Measurements from ENCODE around the gene GP1BB. TPM values are rescaled to one million over a fixed set of nuclear protein-coding genes. Genes with fewer than 3 reads are reported as not detected.

The GP1BB gene
- total RNA-seq, 2 donors from 2014 or later: 0.48 to 0.62 TPM

DNA sequence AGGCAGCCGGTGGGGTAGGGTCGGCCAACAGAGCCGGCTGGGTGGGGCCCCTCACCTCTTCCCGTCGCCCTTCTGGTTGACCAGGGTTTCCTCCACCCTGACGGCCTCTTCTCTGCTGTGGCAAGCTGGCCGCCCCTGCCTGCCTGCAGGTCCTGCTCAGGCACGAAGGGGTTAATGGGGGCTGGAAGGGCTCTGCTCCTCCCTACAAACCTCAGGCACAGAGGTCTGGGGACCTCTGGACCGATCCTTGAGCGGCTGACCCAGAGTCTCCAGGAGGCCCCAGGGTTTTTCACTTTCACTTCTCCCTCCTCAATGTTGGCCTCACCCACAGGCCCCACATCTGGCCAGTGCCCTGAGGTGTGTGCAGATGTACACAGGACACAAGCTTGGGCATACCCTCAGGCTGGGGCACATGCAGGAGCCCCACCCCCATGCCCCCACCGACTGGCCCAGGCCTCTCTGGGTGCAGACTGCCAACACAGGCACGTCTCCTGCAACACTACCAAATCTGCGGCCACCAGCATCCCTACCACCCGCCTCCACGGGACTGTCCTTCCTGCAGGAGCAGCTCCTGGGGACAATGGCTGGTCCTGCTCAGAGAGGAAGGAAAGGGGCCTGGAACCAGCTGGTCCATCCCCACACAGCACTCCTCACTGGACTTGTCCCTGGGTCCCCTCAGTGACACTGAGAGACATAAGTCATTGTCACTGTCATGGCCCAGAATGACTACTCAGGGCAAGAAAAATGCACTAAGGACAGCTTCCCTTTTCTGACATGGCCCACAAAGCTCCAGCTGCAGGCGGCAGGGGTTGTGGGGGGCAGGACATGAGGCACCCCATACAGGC, 34.0 kb downstream of the GP1BB start:
- Histone ChIP-seq H3K27me3 (ENCODE audit: control insufficient read depth, insufficient read depth, low read length, poor library complexity, severe bottlenecking) (peaks cover 95% of the 10 kb centered on the region), H3K9ac (ENCODE audit: extremely low read depth, low read length, poor library complexity, severe bottlenecking) (no peak overlapping the region), H3K36me3 (ENCODE audit: control insufficient read depth, insufficient read depth, low read length) (no peaks in the 10 kb centered on the region), H3K4me1 (ENCODE audit: control insufficient read depth, insufficient read depth, low read length) (no peaks in the 10 kb centered on the region), H3K4me3 (ENCODE audit: low read length) (no peak overlapping the region), H3K27ac (ENCODE audit: low read depth, low read length) (no peak overlapping the region), H3K9me3 (ENCODE audit: control insufficient read depth, low read length) (no peaks in the 10 kb centered on the region)
- no peak overlapping the region for H3K4me3 Mint-ChIP-seq
- TF ChIP-seq, protein P1, sequence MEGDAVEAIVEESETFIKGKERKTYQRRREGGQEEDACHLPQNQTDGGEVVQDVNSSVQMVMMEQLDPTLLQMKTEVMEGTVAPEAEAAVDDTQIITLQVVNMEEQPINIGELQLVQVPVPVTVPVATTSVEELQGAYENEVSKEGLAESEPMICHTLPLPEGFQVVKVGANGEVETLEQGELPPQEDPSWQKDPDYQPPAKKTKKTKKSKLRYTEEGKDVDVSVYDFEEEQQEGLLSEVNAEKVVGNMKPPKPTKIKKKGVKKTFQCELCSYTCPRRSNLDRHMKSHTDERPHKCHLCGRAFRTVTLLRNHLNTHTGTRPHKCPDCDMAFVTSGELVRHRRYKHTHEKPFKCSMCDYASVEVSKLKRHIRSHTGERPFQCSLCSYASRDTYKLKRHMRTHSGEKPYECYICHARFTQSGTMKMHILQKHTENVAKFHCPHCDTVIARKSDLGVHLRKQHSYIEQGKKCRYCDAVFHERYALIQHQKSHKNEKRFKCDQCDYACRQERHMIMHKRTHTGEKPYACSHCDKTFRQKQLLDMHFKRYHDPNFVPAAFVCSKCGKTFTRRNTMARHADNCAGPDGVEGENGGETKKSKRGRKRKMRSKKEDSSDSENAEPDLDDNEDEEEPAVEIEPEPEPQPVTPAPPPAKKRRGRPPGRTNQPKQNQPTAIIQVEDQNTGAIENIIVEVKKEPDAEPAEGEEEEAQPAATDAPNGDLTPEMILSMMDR (conservative IDR thresholded peaks at IDR 0.05): no peak
- peaks cover 89% of the 10 kb centered on the region for H3K27me3 Mint-ChIP-seq (ENCODE audit: insufficient read depth)
- H3K9me3 Mint-ChIP-seq: no peaks in the 10 kb centered on the region
- DNase-seq: peak; percentile 71
- H3K4me1 Mint-ChIP-seq: peaks cover 15% of the 10 kb centered on the region
- H3K36me3 Mint-ChIP-seq (ENCODE audit: low read depth): no peaks in the 10 kb centered on the region
- 26 to 29% methylated on average over 9 to 16 of the region's 16 CpGs for WGBS, 2 experiments (ENCODE audit: insufficient coverage in 1 of 2, insufficient read length in 1 of 2)
- H3K27ac Mint-ChIP-seq: no peak overlapping the region

DNA sequence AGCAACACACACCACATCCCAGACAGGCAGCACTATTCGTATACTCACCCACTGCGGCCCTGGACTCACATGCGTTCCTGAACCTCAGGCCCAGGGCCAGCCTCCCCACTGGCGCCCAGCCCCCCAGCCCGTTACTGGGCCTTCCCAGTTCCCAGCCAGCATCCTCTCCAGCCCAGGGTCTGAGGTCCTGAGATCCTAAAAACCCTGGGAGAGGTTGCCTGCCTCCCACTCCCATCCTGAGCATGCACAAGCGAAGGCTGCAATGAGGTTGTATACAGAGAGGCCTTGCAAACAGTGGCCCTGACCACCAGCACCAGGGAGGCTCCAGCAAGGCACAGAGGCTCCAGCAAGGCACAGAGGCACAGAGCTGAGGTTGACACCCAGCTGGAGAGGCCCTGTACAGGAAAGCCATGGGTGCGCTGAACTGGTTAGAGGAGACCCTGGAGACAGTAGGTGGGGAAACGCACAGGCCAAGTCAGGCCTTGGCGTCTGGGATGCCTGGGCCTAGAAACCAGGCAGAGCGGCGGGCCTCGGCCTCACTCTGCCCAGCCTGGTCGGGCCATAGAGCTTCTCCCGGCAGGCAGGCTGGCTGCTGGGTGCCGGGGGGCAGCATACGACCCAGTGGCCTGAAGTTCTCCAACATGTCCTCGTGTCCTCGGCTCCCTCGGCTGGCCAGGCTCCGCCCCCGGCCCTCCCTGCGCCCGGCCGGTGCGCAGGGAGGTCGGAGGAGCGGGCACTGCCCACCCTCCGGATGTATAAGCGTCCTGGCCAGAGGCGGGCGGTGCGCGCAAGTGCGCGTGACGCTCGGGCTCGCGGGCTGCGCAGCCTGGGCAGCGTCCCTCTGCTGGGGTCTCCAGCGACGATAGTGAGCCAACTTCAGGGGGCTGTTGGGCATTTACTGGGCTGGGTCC, 34.9 kb downstream of the GP1BB start:
- Histone ChIP-seq H3K4me3 (ENCODE audit: low read length) (no peak overlapping the region), H3K9ac (ENCODE audit: extremely low read depth, low read length, poor library complexity, severe bottlenecking) (no peak overlapping the region), H3K27me3 (ENCODE audit: control insufficient read depth, insufficient read depth, low read length, poor library complexity, severe bottlenecking) (peaks cover 95% of the 10 kb centered on the region), H3K9me3 (ENCODE audit: control insufficient read depth, low read length) (no peaks in the 10 kb centered on the region), H3K4me1 (ENCODE audit: control insufficient read depth, insufficient read depth, low read length) (no peaks in the 10 kb centered on the region), H3K36me3 (ENCODE audit: control insufficient read depth, insufficient read depth, low read length) (no peaks in the 10 kb centered on the region), H3K27ac (ENCODE audit: low read depth, low read length) (no peak overlapping the region)
- peaks cover 15% of the 10 kb centered on the region for H3K4me1 Mint-ChIP-seq
- peak; percentile 62 for DNase-seq
- no peaks in the 10 kb centered on the region for H3K36me3 Mint-ChIP-seq (ENCODE audit: low read depth)
- TF ChIP-seq, protein P1 (conservative IDR thresholded peaks at IDR 0.05): no peak
- WGBS, 2 experiments (ENCODE audit: insufficient coverage in 1 of 2, insufficient read length in 1 of 2): 34 to 58% methylated on average over 9 to 43 of the region's 43 CpGs
- peaks cover 89% of the 10 kb centered on the region for H3K27me3 Mint-ChIP-seq (ENCODE audit: insufficient read depth)
- H3K27ac Mint-ChIP-seq: no peak overlapping the region
- H3K4me3 Mint-ChIP-seq: no peak overlapping the region
- H3K9me3 Mint-ChIP-seq: no peaks in the 10 kb centered on the region

DNA sequence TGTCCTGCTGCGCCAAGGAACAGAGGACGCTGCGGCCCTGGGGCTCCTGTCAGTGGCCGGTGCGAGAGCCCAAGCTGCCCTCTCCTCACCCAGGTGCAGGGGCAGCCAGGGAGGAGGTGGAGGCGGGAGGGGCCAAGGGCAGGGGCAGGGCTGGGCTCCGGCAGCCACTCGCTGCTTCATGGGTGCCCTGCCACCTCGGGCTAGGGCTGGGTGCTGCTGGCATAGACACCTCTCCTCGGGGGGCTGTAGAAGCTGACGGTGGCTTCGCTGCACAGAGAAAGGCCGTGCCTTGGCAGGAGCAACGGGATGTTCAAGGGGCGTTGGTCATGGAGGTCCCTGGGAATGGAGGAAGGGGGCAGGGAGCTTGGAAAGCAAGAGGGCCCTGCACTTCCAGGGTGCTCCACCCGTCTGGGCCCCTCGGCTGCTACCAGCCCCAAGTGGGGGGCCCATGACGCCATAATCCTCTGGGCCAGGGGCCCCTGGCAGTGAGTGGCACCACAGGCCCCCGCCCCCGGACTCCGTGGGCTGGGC, 35.6 kb downstream of the GP1BB start:
- no peak overlapping the region for H3K4me3 ChIP-seq (ENCODE audit: low read length)
- H3K27me3 ChIP-seq (ENCODE audit: control insufficient read depth, insufficient read depth, low read length, poor library complexity, severe bottlenecking): peaks cover 95% of the 10 kb centered on the region
- no peak overlapping the region for H3K27ac ChIP-seq (ENCODE audit: low read depth, low read length)
- H3K9ac ChIP-seq (ENCODE audit: extremely low read depth, low read length, poor library complexity, severe bottlenecking): no peak overlapping the region
- Mint-ChIP-seq H3K36me3 (ENCODE audit: low read depth) (no peaks in the 10 kb centered on the region), H3K27ac (no peak overlapping the region), H3K4me3 (no peak overlapping the region), H3K4me1 (peaks cover 15% of the 10 kb centered on the region), H3K9me3 (no peaks in the 10 kb centered on the region), H3K27me3 (ENCODE audit: insufficient read depth) (peaks cover 89% of the 10 kb centered on the region)
- peak; percentile 62 for DNase-seq
- H3K4me1 ChIP-seq (ENCODE audit: control insufficient read depth, insufficient read depth, low read length): no peaks in the 10 kb centered on the region
- TF ChIP-seq, protein P1 (conservative IDR thresholded peaks at IDR 0.05): no peak
- no peaks in the 10 kb centered on the region for H3K9me3 ChIP-seq (ENCODE audit: control insufficient read depth, low read length)
- WGBS, 2 experiments (ENCODE audit: insufficient coverage in 1 of 2, insufficient read length in 1 of 2): 7 to 16% methylated on average over 3 to 21 of the region's 21 CpGs
- no peaks in the 10 kb centered on the region for H3K36me3 ChIP-seq (ENCODE audit: control insufficient read depth, insufficient read depth, low read length)
